Measurements from ENCODE around the gene GGT1.

GGT1 gene

DNA sequence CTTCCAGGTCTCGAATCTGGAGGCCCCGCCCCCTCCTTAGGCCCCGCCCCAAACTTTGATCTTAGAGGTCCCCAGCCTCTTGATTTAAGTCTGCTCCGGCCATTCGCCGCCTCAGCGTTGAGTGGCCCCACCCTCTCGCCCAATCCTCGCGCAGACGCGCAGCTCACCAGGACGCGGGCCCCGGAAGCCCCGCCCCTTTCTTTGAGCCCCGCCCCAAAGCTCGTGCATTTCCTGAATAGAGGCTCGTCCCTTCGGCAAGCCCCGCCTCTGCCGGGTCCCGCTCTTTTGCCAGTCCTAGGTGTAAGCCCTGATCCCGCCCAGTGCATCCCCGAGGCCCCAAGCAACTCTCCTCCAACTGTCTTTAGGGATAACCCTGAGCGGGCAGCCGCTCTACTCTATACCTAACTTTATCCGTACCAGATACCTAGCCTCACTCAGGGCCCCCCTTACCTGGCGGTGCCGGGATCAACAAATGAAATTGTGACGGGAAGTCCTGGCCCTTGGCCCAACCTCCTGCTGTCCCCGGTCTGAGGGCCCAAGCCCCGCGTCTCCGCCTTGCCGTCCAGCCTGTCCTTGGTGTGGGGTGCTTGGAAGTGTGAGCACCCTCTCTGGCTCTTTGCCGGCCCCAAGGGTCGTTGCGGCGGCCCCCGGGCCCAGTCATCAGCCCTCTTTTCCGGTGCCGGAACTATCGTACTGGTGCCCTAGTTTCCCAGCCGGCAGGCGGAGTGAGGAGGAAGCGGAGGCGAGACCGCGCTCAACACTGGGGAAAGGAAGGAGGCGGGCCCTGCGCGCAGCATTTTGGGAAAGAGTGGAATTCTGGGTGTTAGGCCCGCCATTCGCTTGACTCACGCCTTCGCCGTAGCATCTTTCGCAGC lies 47.6 kb upstream of the GGT1 start, which contains the start of gene SNRPD3:
SNRPD3 (plus strand) TSS at position 835 of the 875 bp plus-strand sequence. CDS start 1,676 bp downstream, outside the sequence.
- Histone ChIP-seq H2AFZ (ENCODE audit: low read length) (peak within 1 kb of the TSS; percentile 94), H3K18ac (ENCODE audit: low read length) (peak within 1 kb of the TSS; percentile 99), H3K79me1 (ENCODE audit: low read depth, low read length) (peaks cover 25% of the 10 kb centered on the region), H4K91ac (ENCODE audit: low read depth, low read length, poor library complexity) (peak within 1 kb of the TSS; percentile 94), H2BK120ac (ENCODE audit: low read depth, low read length) (peak within 1 kb of the TSS; percentile 69), H3K4ac (ENCODE audit: low read length) (peak within 1 kb of the TSS; percentile 69), H2BK5ac (ENCODE audit: low read length) (peak within 1 kb of the TSS; percentile 33), H3K27ac (replicated peaks; ENCODE audit: low read length) (peak within 1 kb of the TSS; percentile 90), H4K8ac (ENCODE audit: low read depth, low read length) (no peak within 1 kb of the TSS), H2BK12ac (ENCODE audit: low read length) (no peak within 1 kb of the TSS), H3K4me3 (ENCODE audit: low read length in 2 of 2) (peak within 1 kb of the TSS; percentile 90 to 95), H3K4me1 (ENCODE audit: control insufficient read depth in 2 of 2, insufficient read depth in 1 of 2, low read depth in 1 of 2, low read length in 2 of 2) (peaks cover 11 to 18% of the 10 kb centered on the region in 2 donors), H3K9ac (ENCODE audit: low read depth, low read length, poor library complexity) (peak within 1 kb of the TSS; percentile 96), H3K9me3 (replicated peaks in 1 of 2; ENCODE audit: control insufficient read depth in 2 of 2, insufficient read depth in 1 of 2, low read depth in 1 of 2, low read length in 2 of 2) (no peaks in the 10 kb centered on the region), H3K27me3 (ENCODE audit: control insufficient read depth in 3 of 3, insufficient read depth in 3 of 3, low read depth in 1 of 3, low read length in 3 of 3) (no peaks in the 10 kb centered on the region), H3K23ac (ENCODE audit: low read depth, low read length, poor library complexity) (peak within 1 kb of the TSS; percentile 95), H3K14ac (ENCODE audit: low read length) (peak within 1 kb of the TSS; percentile 82), H3K4me2 (ENCODE audit: insufficient read depth, low read length, poor library complexity, severe bottlenecking) (peak within 1 kb of the TSS; percentile 85), H2AK5ac (ENCODE audit: low read depth, low read length) (no peak within 1 kb of the TSS), H2BK15ac (ENCODE audit: low read length) (peak within 1 kb of the TSS; percentile 97), H3K36me3 (replicated peaks in 1 of 2; ENCODE audit: control insufficient read depth in 2 of 2, insufficient read depth in 2 of 2, low read length in 2 of 2) (peaks cover 21 to 53% of the 10 kb centered on the region in 2 donors)
- WGBS, 2 donors (ENCODE audit: extremely low coverage in 2 of 2, insufficient read length in 2 of 2, insufficient replicate concordance in 1 of 2), result no CpG with 5 or more reads among the region's 59 CpGs
- peak; percentile 99 for DNase-seq (ENCODE audit: low spot score)

DNA sequence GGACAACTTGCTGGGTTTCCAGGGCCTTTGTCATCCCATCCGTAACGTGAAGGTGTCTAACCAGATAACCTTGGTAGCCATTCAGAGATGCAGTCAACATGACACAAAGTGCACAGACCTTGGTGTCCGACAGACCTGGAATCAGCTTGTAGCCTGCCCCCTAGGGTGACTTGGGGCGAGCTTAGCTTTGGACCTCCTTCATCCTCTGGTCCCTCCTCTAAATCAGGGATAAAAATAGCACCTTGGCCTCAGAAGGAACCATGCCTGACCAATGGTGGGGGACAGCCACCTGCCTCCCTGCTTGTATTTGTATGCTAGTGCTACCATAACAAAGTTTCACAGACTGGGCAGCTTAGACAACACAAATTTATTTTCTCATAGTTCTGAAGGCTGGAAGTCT lies 43.5 kb upstream of the GGT1 start:
- Histone ChIP-seq H3K4me2 (ENCODE audit: insufficient read depth, low read length, poor library complexity, severe bottlenecking) (no peak overlapping the region), H3K9me3 (replicated peaks in 1 of 2; ENCODE audit: control insufficient read depth in 2 of 2, insufficient read depth in 1 of 2, low read depth in 1 of 2, low read length in 2 of 2) (peaks cover 0 to 2% of the 10 kb centered on the region in 2 donors), H3K79me1 (ENCODE audit: low read depth, low read length) (peaks cover 14% of the 10 kb centered on the region), H2BK120ac (ENCODE audit: low read depth, low read length) (no peak overlapping the region), H3K27ac (replicated peaks; ENCODE audit: low read length) (no peak overlapping the region), H2BK5ac (ENCODE audit: low read length) (no peak overlapping the region), H3K23ac (ENCODE audit: low read depth, low read length, poor library complexity) (no peak overlapping the region), H3K18ac (ENCODE audit: low read length) (no peak overlapping the region), H2AK5ac (ENCODE audit: low read depth, low read length) (no peak overlapping the region), H2BK12ac (ENCODE audit: low read length) (no peak overlapping the region), H3K9ac (ENCODE audit: low read depth, low read length, poor library complexity) (no peak overlapping the region), H3K14ac (ENCODE audit: low read length) (no peak overlapping the region), H3K4ac (ENCODE audit: low read length) (no peak overlapping the region), H3K27me3 (ENCODE audit: control insufficient read depth in 3 of 3, insufficient read depth in 3 of 3, low read depth in 1 of 3, low read length in 3 of 3) (no peaks in the 10 kb centered on the region), H3K36me3 (replicated peaks in 1 of 2; ENCODE audit: control insufficient read depth in 2 of 2, insufficient read depth in 2 of 2, low read length in 2 of 2) (peaks cover 32 to 74% of the 10 kb centered on the region in 2 donors), H4K91ac (ENCODE audit: low read depth, low read length, poor library complexity) (no peak overlapping the region), H2BK15ac (ENCODE audit: low read length) (no peak overlapping the region), H4K8ac (ENCODE audit: low read depth, low read length) (no peak overlapping the region), H3K4me1 (ENCODE audit: control insufficient read depth in 2 of 2, insufficient read depth in 1 of 2, low read depth in 1 of 2, low read length in 2 of 2) (peaks cover 4 to 10% of the 10 kb centered on the region in 2 donors), H3K4me3 (ENCODE audit: low read length in 2 of 2) (no peak overlapping the region), H2AFZ (ENCODE audit: low read length) (no peak overlapping the region)
- no peak for DNase-seq (ENCODE audit: low spot score)
- no CpG with 5 or more reads among the region's 4 CpGs for WGBS, 2 donors (ENCODE audit: extremely low coverage in 2 of 2, insufficient read length in 2 of 2, insufficient replicate concordance in 1 of 2)

DNA sequence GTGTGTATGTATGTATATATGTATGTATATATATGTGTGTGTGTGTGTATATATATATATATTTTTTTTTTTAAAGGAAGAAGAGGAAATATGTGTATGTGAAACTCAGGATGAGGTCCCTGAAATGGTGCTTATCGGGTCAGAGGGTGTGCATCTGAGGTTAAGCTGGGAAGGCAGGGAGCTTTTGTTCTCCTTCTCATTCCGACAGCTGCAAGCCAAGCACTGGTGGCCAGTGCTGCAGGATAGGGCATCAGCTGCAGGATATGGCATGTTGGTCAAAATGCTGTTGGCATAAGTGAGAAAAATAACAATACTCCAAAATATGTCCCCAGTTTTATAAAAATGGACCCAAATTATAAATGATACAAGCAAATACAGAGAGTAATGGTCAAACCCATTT lies 39.7 kb upstream of the GGT1 start:
- H4K91ac ChIP-seq (ENCODE audit: low read depth, low read length, poor library complexity), result no peak overlapping the region
- H3K27ac ChIP-seq (replicated peaks; ENCODE audit: low read length), result no peak overlapping the region
- no peak overlapping the region for H2BK120ac ChIP-seq (ENCODE audit: low read depth, low read length)
- H3K9me3 ChIP-seq (replicated peaks in 1 of 2; ENCODE audit: control insufficient read depth in 2 of 2, insufficient read depth in 1 of 2, low read depth in 1 of 2, low read length in 2 of 2), result peaks cover 0 to 3% of the 10 kb centered on the region in 2 donors
- H3K4ac ChIP-seq (ENCODE audit: low read length), result no peak overlapping the region
- DNase-seq (ENCODE audit: low spot score), result no peak
- H3K4me3 ChIP-seq (ENCODE audit: low read length in 2 of 2), result no peak overlapping the region
- no peak overlapping the region for H3K14ac ChIP-seq (ENCODE audit: low read length)
- peaks cover 21% of the 10 kb centered on the region for H3K79me1 ChIP-seq (ENCODE audit: low read depth, low read length)
- no peak overlapping the region for H3K23ac ChIP-seq (ENCODE audit: low read depth, low read length, poor library complexity)
- no peak overlapping the region for H2BK5ac ChIP-seq (ENCODE audit: low read length)
- no peak overlapping the region for H2AK5ac ChIP-seq (ENCODE audit: low read depth, low read length)
- WGBS, 2 donors (ENCODE audit: extremely low coverage in 2 of 2, insufficient read length in 2 of 2, insufficient replicate concordance in 1 of 2), result no CpG with 5 or more reads among the region's 2 CpGs
- H2AFZ ChIP-seq (ENCODE audit: low read length), result no peak overlapping the region
- H4K8ac ChIP-seq (ENCODE audit: low read depth, low read length), result no peak overlapping the region
- no peaks in the 10 kb centered on the region for H3K27me3 ChIP-seq (ENCODE audit: control insufficient read depth in 3 of 3, insufficient read depth in 3 of 3, low read depth in 1 of 3, low read length in 3 of 3)
- H2BK12ac ChIP-seq (ENCODE audit: low read length), result no peak overlapping the region
- no peak overlapping the region for H3K4me2 ChIP-seq (ENCODE audit: insufficient read depth, low read length, poor library complexity, severe bottlenecking)
- peaks cover 36 to 94% of the 10 kb centered on the region in 2 donors for H3K36me3 ChIP-seq (replicated peaks in 1 of 2; ENCODE audit: control insufficient read depth in 2 of 2, insufficient read depth in 2 of 2, low read length in 2 of 2)
- H3K4me1 ChIP-seq (ENCODE audit: control insufficient read depth in 2 of 2, insufficient read depth in 1 of 2, low read depth in 1 of 2, low read length in 2 of 2), result no peaks in the 10 kb centered on the region
- H3K18ac ChIP-seq (ENCODE audit: low read length), result no peak overlapping the region
- H2BK15ac ChIP-seq (ENCODE audit: low read length), result no peak overlapping the region
- no peak overlapping the region for H3K9ac ChIP-seq (ENCODE audit: low read depth, low read length, poor library complexity)

DNA sequence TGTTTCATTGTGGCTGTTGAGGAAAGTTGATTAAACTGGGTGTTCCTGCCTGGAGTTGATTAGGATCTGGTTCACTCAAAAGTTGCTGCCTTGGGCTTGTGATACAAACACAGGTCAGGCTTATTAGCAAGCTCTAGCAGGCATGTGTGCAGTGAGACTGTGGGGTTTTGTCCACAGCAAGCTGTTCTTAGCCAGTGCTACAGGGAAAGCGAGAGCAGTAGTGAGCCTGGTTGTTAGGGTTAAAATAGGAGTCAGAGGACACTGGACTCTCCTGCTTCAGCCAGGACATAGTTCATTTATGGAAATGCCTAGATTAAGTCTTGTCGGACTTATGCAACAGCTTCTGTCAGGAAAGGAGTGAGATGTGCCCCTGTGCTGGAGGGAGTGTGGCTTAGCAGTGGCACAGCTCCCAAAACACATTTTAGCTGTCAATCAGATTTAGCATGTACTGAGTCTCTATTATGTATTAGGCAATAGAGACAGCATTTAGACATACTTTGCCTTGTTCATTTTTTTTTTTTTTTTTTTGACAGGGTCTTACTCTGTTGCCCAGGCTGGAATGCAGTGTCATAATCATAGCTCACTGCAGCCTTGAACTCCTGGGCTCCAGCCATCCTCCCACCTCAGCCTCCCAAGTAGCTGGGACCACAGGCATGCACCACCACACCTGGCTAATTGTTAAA lies 38.5 kb upstream of the GGT1 start:
- Histone ChIP-seq H2BK120ac (ENCODE audit: low read depth, low read length) (no peak overlapping the region), H3K4me3 (ENCODE audit: low read length in 2 of 2) (peak overlapping the region in 1 of 2 donors; percentile 36), H3K9ac (ENCODE audit: low read depth, low read length, poor library complexity) (no peak overlapping the region), H3K27ac (replicated peaks; ENCODE audit: low read length) (no peak overlapping the region), H3K27me3 (ENCODE audit: control insufficient read depth in 3 of 3, insufficient read depth in 3 of 3, low read depth in 1 of 3, low read length in 3 of 3) (no peaks in the 10 kb centered on the region), H2BK5ac (ENCODE audit: low read length) (no peak overlapping the region), H2AFZ (ENCODE audit: low read length) (no peak overlapping the region), H3K14ac (ENCODE audit: low read length) (no peak overlapping the region), H4K91ac (ENCODE audit: low read depth, low read length, poor library complexity) (no peak overlapping the region), H4K8ac (ENCODE audit: low read depth, low read length) (no peak overlapping the region), H3K18ac (ENCODE audit: low read length) (no peak overlapping the region), H3K4me1 (ENCODE audit: control insufficient read depth in 2 of 2, insufficient read depth in 1 of 2, low read depth in 1 of 2, low read length in 2 of 2) (no peaks in the 10 kb centered on the region), H3K36me3 (replicated peaks in 1 of 2; ENCODE audit: control insufficient read depth in 2 of 2, insufficient read depth in 2 of 2, low read length in 2 of 2) (peaks cover 35 to 90% of the 10 kb centered on the region in 2 donors), H2BK15ac (ENCODE audit: low read length) (no peak overlapping the region), H2AK5ac (ENCODE audit: low read depth, low read length) (no peak overlapping the region), H3K9me3 (replicated peaks in 1 of 2; ENCODE audit: control insufficient read depth in 2 of 2, insufficient read depth in 1 of 2, low read depth in 1 of 2, low read length in 2 of 2) (peaks cover 0 to 3% of the 10 kb centered on the region in 2 donors), H3K4me2 (ENCODE audit: insufficient read depth, low read length, poor library complexity, severe bottlenecking) (no peak overlapping the region), H2BK12ac (ENCODE audit: low read length) (no peak overlapping the region), H3K23ac (ENCODE audit: low read depth, low read length, poor library complexity) (no peak overlapping the region), H3K79me1 (ENCODE audit: low read depth, low read length) (peaks cover 18% of the 10 kb centered on the region), H3K4ac (ENCODE audit: low read length) (no peak overlapping the region)
- DNase-seq (ENCODE audit: low spot score), result no peak
- WGBS, 2 donors (ENCODE audit: extremely low coverage in 2 of 2, insufficient read length in 2 of 2, insufficient replicate concordance in 1 of 2), result no CpG with 5 or more reads among the region's 2 CpGs

Measured in neuronal stem cell (in vitro differentiated cells).